Dermis blood vessel endothelial cell (primary cell): ENCODE data around the gene SPATA17. TPM values are rescaled to one million over a fixed set of nuclear protein-coding genes. Genes with fewer than 3 reads are reported as not detected.

ENCODE experiments used
- total RNA-seq: library from RNA; depleted of rRNA; stranded (reverse); fragments of >200 nt; gene quantifications from 2 replicates; pipeline ENCODE4 v1.2.3, GENCODE V29; 2014

Gene SPATA17
- total RNA-seq, 1 donor from 2014 or later = not detected

Other genes with a start within 250 kb of the SPATA17 start
- gene GPATCH2, start 254 bp upstream of the SPATA17 start, total RNA-seq = 14.9 and 20.1 TPM in 2 replicates